Measurements from ENCODE around the gene SNRNP25.

DNA sequence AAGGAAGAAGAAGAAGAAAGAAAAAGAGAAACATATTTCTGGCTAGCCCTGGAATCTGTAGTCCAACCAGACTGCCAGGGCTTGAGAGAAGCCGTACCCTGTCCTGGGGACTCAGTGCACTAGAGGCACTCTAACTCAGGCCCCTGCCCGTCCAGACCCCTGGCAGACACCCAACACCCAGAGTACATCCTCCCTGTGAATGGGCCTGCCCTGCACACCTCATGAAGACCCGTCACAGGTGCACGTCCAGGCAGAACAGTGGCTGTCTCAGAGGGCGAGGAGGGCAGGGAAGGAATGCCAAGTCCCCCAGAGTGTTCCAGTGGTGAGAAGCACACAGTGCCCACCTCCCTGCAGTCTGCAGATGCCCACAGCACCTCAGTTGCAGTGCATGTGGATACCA lies 47.4 kb downstream of the SNRNP25 start:
- TF ChIP-seq BHLHE40 (IDR thresholded peaks at IDR 0.05; ENCODE audit: borderline replicate concordance) (no peak), L3MBTL2 (conservative IDR thresholded peaks at IDR 0.05) (no peak), ARNT (IDR thresholded peaks at IDR 0.05) (no peak), SUZ12 (IDR thresholded peaks at IDR 0.05) (no peak), FOXM1 (IDR thresholded peaks at IDR 0.05; ENCODE audit: borderline replicate concordance) (no peak), FOXA1 (IDR thresholded peaks at IDR 0.05) (no peak), LEF1 (IDR thresholded peaks at IDR 0.05; ENCODE audit: borderline replicate concordance) (no peak), TARDBP (IDR thresholded peaks at IDR 0.05) (no peak), CTBP1 (IDR thresholded peaks at IDR 0.05; ENCODE audit: borderline replicate concordance) (no peak), FOXK2 (IDR thresholded peaks at IDR 0.05) (no peak), SP1 (IDR thresholded peaks at IDR 0.05) (no peak), ZNF384 (IDR thresholded peaks at IDR 0.05) (no peak), ELF4 (IDR thresholded peaks at IDR 0.05) (no peak)
- TF ChIP-seq, protein P1, sequence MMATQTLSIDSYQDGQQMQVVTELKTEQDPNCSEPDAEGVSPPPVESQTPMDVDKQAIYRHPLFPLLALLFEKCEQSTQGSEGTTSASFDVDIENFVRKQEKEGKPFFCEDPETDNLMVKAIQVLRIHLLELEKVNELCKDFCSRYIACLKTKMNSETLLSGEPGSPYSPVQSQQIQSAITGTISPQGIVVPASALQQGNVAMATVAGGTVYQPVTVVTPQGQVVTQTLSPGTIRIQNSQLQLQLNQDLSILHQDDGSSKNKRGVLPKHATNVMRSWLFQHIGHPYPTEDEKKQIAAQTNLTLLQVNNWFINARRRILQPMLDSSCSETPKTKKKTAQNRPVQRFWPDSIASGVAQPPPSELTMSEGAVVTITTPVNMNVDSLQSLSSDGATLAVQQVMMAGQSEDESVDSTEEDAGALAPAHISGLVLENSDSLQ (IDR thresholded peaks at IDR 0.05) = no peak
